ENCODE results near the gene RBPJ. TPM values are rescaled to one million over a fixed set of nuclear protein-coding genes. Genes with fewer than 3 reads are reported as not detected.

RBPJ gene
- total RNA-seq, 1 experiment from 2014 or later, result 17.8 TPM

Other genes starting within 250 kb of the RBPJ start
- not detected in 2 replicates for gene CCKAR, start 169.5 kb downstream of the RBPJ start, total RNA-seq (2014; rRNA removed; shearing (Covaris generic))